ENCODE results near the gene SLC2A9. TPM values are rescaled to one million over a fixed set of nuclear protein-coding genes. Genes with fewer than 3 reads are reported as not detected.

SLC2A9 gene
- total RNA-seq, 1 donor from 2014 or later: 0.72 TPM

DNA sequence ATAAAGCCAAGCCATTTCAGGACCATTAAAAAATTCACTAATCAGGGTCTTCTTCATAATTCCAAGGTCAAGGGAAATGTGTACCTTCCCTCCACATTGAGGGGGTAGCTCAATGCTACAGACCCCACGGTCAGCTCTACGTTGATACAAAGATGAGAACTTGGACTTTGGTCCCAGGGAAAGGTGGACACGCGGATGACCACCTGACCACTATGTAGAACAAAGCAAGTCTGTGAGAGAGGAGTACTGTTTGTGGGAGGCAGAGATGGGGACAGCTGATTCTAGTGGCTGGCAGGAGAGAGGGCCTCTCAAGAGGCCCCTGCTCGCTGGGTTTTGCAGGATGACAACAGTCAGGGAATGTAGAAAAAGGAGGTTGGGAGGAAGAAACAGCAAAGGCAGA, 58.0 kb downstream of the SLC2A9 start:
- TF ChIP-seq, protein P1, sequence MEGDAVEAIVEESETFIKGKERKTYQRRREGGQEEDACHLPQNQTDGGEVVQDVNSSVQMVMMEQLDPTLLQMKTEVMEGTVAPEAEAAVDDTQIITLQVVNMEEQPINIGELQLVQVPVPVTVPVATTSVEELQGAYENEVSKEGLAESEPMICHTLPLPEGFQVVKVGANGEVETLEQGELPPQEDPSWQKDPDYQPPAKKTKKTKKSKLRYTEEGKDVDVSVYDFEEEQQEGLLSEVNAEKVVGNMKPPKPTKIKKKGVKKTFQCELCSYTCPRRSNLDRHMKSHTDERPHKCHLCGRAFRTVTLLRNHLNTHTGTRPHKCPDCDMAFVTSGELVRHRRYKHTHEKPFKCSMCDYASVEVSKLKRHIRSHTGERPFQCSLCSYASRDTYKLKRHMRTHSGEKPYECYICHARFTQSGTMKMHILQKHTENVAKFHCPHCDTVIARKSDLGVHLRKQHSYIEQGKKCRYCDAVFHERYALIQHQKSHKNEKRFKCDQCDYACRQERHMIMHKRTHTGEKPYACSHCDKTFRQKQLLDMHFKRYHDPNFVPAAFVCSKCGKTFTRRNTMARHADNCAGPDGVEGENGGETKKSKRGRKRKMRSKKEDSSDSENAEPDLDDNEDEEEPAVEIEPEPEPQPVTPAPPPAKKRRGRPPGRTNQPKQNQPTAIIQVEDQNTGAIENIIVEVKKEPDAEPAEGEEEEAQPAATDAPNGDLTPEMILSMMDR (IDR thresholded peaks at IDR 0.05): no peak
- H3K27ac Mint-ChIP-seq (ENCODE audit: unreplicated experiment): no peak overlapping the region
- H3K27me3 Mint-ChIP-seq (ENCODE audit: low read depth): peaks cover 12% of the 10 kb centered on the region
- DNase-seq (ENCODE audit: low spot score): no peak
- no peak overlapping the region for H3K4me3 Mint-ChIP-seq (ENCODE audit: unreplicated experiment)
- H3K4me1 Mint-ChIP-seq (ENCODE audit: low read depth): no peaks in the 10 kb centered on the region
- H3K9me3 Mint-ChIP-seq (ENCODE audit: low read depth): peaks cover 16% of the 10 kb centered on the region
- peaks cover 1% of the 10 kb centered on the region for H3K36me3 Mint-ChIP-seq (ENCODE audit: low read depth)

DNA sequence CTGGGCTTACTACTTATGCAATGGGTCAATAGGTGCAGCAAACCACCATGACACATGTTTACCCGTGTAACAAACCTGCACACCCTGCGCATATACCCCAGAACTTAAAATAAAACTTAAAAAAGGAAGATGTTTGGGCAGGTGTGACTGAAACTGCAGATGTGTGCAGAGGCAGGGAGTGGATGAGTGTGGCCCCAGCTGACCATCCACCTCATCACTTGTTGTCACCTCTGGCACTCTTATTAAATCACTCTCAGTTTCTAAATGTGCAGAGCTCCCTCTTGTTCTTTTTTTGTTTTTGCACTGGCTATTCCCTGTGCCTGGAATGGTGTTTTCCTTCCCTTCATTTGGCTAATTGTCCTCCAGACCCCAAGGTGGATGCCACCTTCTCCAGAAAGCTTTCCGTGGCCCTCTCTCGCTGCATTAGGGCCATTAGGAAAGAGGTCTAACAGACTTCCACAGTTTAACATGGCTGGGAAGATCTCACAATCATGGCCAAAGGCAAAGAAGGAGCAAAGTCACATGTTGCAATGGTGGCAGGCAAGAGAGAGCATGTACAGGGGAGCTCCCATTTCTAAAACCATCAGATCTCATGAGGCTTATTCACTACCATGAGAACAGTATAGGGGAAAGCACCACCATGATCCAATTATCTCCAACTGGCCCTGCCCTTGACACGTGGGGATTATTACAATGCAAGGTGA, 58.5 kb downstream of the SLC2A9 start:
- TF ChIP-seq, protein P1 (IDR thresholded peaks at IDR 0.05): no peak
- Mint-ChIP-seq H3K4me3 (ENCODE audit: unreplicated experiment) (no peak overlapping the region), H3K27ac (ENCODE audit: unreplicated experiment) (no peak overlapping the region), H3K4me1 (ENCODE audit: low read depth) (no peaks in the 10 kb centered on the region), H3K9me3 (ENCODE audit: low read depth) (peaks cover 16% of the 10 kb centered on the region), H3K36me3 (ENCODE audit: low read depth) (peaks cover 1% of the 10 kb centered on the region), H3K27me3 (ENCODE audit: low read depth) (peaks cover 12% of the 10 kb centered on the region)
- DNase-seq (ENCODE audit: low spot score): no peak

DNA sequence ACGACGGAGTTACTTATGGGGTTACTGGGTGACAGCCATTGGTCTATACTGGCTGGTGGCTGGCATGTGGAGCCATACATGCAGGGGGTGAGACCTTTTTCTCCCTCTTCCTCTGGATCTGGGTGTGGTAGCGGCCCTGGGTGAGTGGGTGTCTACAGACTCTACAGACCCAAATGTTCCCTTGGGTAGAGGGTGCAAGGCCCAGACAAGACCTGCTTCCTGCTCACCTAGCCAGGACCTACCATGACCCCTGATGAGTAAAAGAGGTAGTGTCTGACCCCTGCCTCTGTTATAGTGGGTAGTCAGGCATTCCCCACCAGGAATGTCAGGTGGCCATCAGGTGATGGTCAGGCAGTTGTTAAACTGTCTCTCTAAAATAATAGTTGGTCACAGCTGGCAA, 66.8 kb downstream of the SLC2A9 start:
- H3K4me3 Mint-ChIP-seq (ENCODE audit: unreplicated experiment): no peak overlapping the region
- peaks cover 2% of the 10 kb centered on the region for H3K36me3 Mint-ChIP-seq (ENCODE audit: low read depth)
- H3K4me1 Mint-ChIP-seq (ENCODE audit: low read depth): no peaks in the 10 kb centered on the region
- H3K9me3 Mint-ChIP-seq (ENCODE audit: low read depth): peaks cover 2% of the 10 kb centered on the region
- TF ChIP-seq, protein P1 (IDR thresholded peaks at IDR 0.05): no peak
- no peak for DNase-seq (ENCODE audit: low spot score)
- peaks cover 3% of the 10 kb centered on the region for H3K27me3 Mint-ChIP-seq (ENCODE audit: low read depth)
- no peak overlapping the region for H3K27ac Mint-ChIP-seq (ENCODE audit: unreplicated experiment)

DNA sequence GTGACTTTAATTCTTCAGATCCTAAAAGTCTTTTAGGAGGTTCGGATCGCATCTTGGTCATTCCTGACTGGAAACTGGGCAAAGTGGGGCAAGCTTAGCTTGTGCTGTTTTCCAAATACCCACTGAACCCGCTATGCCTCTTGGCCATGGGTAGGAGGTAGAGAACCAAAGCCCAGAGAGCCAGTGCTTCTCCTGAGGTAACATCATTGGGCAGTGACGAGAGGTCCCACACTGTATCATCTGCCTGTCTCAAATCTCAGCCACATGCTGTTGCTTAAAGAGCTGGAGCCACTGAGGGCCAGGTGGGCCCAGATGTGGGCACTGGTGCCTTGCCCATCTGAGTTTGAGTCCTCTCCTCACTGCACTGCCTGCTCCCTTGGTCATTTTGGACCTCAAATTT, 68.2 kb downstream of the SLC2A9 start:
- Mint-ChIP-seq H3K4me3 (ENCODE audit: unreplicated experiment) (no peak overlapping the region), H3K4me1 (ENCODE audit: low read depth) (no peaks in the 10 kb centered on the region)
- DNase-seq (ENCODE audit: low spot score): no peak

DNA sequence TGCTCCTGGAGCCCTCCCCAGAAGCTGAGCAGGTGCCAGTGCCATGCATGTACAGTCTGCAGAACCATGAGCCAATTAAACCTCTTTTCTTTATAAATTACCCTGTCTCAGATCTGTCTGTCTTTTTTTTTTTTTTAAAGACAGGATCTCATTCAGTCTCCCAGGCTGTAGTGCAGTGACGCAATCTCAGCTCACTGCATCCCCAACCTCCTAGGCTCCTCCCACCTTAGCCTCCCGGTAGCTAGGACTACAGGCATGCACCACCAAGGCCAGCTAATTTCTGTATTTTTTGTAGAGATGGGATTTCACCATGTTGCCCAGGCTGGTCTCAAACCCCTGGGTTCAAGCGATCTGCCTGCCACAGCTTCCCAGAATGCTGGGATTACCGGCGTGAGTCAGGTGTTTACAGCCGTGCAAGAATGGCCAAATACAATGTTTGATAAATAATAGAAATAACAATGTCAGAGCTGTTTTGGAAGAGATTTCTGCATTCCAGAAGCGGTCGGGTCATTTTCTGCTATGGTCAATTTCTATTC, 68.8 kb downstream of the SLC2A9 start:
- TF ChIP-seq, protein P1 (IDR thresholded peaks at IDR 0.05): no peak
- H3K27me3 Mint-ChIP-seq (ENCODE audit: low read depth): peaks cover 4% of the 10 kb centered on the region
- H3K4me1 Mint-ChIP-seq (ENCODE audit: low read depth): no peaks in the 10 kb centered on the region
- no peak overlapping the region for H3K27ac Mint-ChIP-seq (ENCODE audit: unreplicated experiment)
- H3K36me3 Mint-ChIP-seq (ENCODE audit: low read depth): no peaks in the 10 kb centered on the region
- DNase-seq (ENCODE audit: low spot score): no peak
- H3K9me3 Mint-ChIP-seq (ENCODE audit: low read depth): peaks cover 2% of the 10 kb centered on the region
- H3K4me3 Mint-ChIP-seq (ENCODE audit: unreplicated experiment): no peak overlapping the region

More for the DNA sequence above, 68.2 kb downstream of the SLC2A9 start:
- Mint-ChIP-seq H3K36me3 (ENCODE audit: low read depth) (peaks cover 2% of the 10 kb centered on the region), H3K27me3 (ENCODE audit: low read depth) (peaks cover 4% of the 10 kb centered on the region), H3K27ac (ENCODE audit: unreplicated experiment) (no peak overlapping the region), H3K9me3 (ENCODE audit: low read depth) (peaks cover 2% of the 10 kb centered on the region)
- TF ChIP-seq, protein P1 (IDR thresholded peaks at IDR 0.05): no peak
